Measurements from ENCODE around the gene YIF1A.
"Not testable (repeated sequence)": the region's sequence is repeated elsewhere in the genome, so short reads cannot be mapped to it uniquely, and the experiment has no call there.

Gene YIF1A

GRCh38 chr11:66313321-66314185 lies 24.6 kb upstream of the YIF1A start:
- no peak overlapping the region for H3K4me3 ChIP-seq (ENCODE audit: low read depth, low read length)
- DNase-seq (ENCODE audit: low read depth) = peak; percentile 46
- no peak for TF ChIP-seq MYC (IDR thresholded peaks at IDR 0.05; ENCODE audit: low read depth, low read length)
- no peak for TF ChIP-seq MAX (IDR thresholded peaks at IDR 0.05; ENCODE audit: low read depth, low read length)

GRCh38 chr11:66312549-66313320 lies 23.8 kb upstream of the YIF1A start:
- peak overlapping the region; percentile 66 for H3K4me3 ChIP-seq (ENCODE audit: low read depth, low read length)
- TF ChIP-seq CTCF (IDR thresholded peaks at IDR 0.05; ENCODE audit: low read depth, low read length) (no peak), POLR2A (IDR thresholded peaks at IDR 0.05; ENCODE audit: extremely low read depth, insufficient read length) (peak; percentile 50), MAX (IDR thresholded peaks at IDR 0.05; ENCODE audit: low read depth, low read length) (peak; percentile 78), MYC (IDR thresholded peaks at IDR 0.05; ENCODE audit: low read depth, low read length) (peak; percentile 55; the same call in 1 of the 2 replicates)
- peak; percentile 99 for DNase-seq (ENCODE audit: low read depth)

GRCh38 chr11:66311965-66312548 lies 23.1 kb upstream of the YIF1A start:
- H3K4me3 ChIP-seq (ENCODE audit: low read depth, low read length) = peak overlapping the region; percentile 66
- peak; percentile 91 for DNase-seq (ENCODE audit: low read depth)
- TF ChIP-seq MYC (IDR thresholded peaks at IDR 0.05; ENCODE audit: low read depth, low read length) (peak; percentile 52; the same call in 1 of the 2 replicates), CTCF (IDR thresholded peaks at IDR 0.05; ENCODE audit: low read depth, low read length) (no peak), POLR2A (IDR thresholded peaks at IDR 0.05; ENCODE audit: extremely low read depth, insufficient read length) (no peak), MAX (IDR thresholded peaks at IDR 0.05; ENCODE audit: low read depth, low read length) (peak; percentile 7; the same call in 1 of the 2 replicates)

GRCh38 chr11:66311470-66311964 lies 22.6 kb upstream of the YIF1A start:
- DNase-seq (ENCODE audit: low read depth) = no peak
- H3K4me3 ChIP-seq (ENCODE audit: low read depth, low read length) = peak overlapping the region; percentile 66
- TF ChIP-seq CTCF (IDR thresholded peaks at IDR 0.05; ENCODE audit: low read depth, low read length) (peak; percentile 94), MAX (IDR thresholded peaks at IDR 0.05; ENCODE audit: low read depth, low read length) (no peak), POLR2A (IDR thresholded peaks at IDR 0.05; ENCODE audit: extremely low read depth, insufficient read length) (no peak), MYC (IDR thresholded peaks at IDR 0.05; ENCODE audit: low read depth, low read length) (no peak)

- H3K4me3 ChIP-seq (ENCODE audit: low read depth, low read length); DNase-seq (ENCODE audit: low read depth): not testable (repeated sequence)
Measured at GRCh38 chr11:66310803-66311440, 22.0 kb upstream of the YIF1A start.

- TF ChIP-seq MAX (IDR thresholded peaks at IDR 0.05; ENCODE audit: low read depth, low read length) (no peak), CTCF (IDR thresholded peaks at IDR 0.05; ENCODE audit: low read depth, low read length) (no peak), POLR2A (IDR thresholded peaks at IDR 0.05; ENCODE audit: extremely low read depth, insufficient read length) (no peak), MYC (IDR thresholded peaks at IDR 0.05; ENCODE audit: low read depth, low read length) (no peak)
- H3K4me3 ChIP-seq (ENCODE audit: low read depth, low read length) = no peak overlapping the region
- no peak for DNase-seq (ENCODE audit: low read depth)
Measured at GRCh38 chr11:66310324-66310723, 21.4 kb upstream of the YIF1A start.
